HG03342 (cell line): ENCODE data around the gene IQSEC1.

Source experiments
- ATAC-seq: cut with Tn5 transposase; IDR thresholded peaks from one replicate; pipeline ENCODE4 v1.9.1; 2021; ENCODE audit warnings: mild to moderate bottlenecking, moderate library complexity; ENCODE audit not compliant: unreplicated experiment

The IQSEC1 gene

GRCh38 chr3:13107661-13108060 lies 34.4 kb upstream of the IQSEC1 start:
- ATAC-seq: no peak

- no peak for ATAC-seq
Measured at GRCh38 chr3:13106308-13107001, 33.2 kb upstream of the IQSEC1 start.

- no peak for ATAC-seq
Measured at GRCh38 chr3:13105896-13106250, 32.6 kb upstream of the IQSEC1 start.

GRCh38 chr3:13105181-13105895 lies 32.1 kb upstream of the IQSEC1 start:
- no peak for ATAC-seq

GRCh38 chr3:13104511-13104910 lies 31.3 kb upstream of the IQSEC1 start:
- ATAC-seq: no peak

GRCh38 chr3:13103416-13104058 lies 30.3 kb upstream of the IQSEC1 start:
- ATAC-seq: no peak

GRCh38 chr3:13102386-13103345 lies 29.4 kb upstream of the IQSEC1 start:
- no peak for ATAC-seq

- no peak for ATAC-seq
Measured at GRCh38 chr3:13099707-13100106, 26.5 kb upstream of the IQSEC1 start.

GRCh38 chr3:13098192-13098988 lies 25.2 kb upstream of the IQSEC1 start:
- no peak for ATAC-seq

GRCh38 chr3:13096356-13096755 lies 23.1 kb upstream of the IQSEC1 start:
- ATAC-seq: no peak

- no peak for ATAC-seq
Measured at GRCh38 chr3:13095408-13095937, 22.2 kb upstream of the IQSEC1 start.

GRCh38 chr3:13093687-13094086 lies 20.5 kb upstream of the IQSEC1 start:
- no peak for ATAC-seq

- ATAC-seq: no peak
Measured at GRCh38 chr3:13092621-13093617, 19.7 kb upstream of the IQSEC1 start.

- peak; percentile 53 for ATAC-seq
Measured at GRCh38 chr3:13091898-13092611, 18.8 kb upstream of the IQSEC1 start.

GRCh38 chr3:13088028-13089006 lies 15.1 kb upstream of the IQSEC1 start:
- peak; percentile 50 for ATAC-seq

- ATAC-seq: no peak
Measured at GRCh38 chr3:13087320-13087990, 14.2 kb upstream of the IQSEC1 start.
